ENCODE data around the gene STARD13.
A peak's percentile ranks its signal among the peaks of the same experiment; 100 is the strongest.

The STARD13 gene

DNA sequence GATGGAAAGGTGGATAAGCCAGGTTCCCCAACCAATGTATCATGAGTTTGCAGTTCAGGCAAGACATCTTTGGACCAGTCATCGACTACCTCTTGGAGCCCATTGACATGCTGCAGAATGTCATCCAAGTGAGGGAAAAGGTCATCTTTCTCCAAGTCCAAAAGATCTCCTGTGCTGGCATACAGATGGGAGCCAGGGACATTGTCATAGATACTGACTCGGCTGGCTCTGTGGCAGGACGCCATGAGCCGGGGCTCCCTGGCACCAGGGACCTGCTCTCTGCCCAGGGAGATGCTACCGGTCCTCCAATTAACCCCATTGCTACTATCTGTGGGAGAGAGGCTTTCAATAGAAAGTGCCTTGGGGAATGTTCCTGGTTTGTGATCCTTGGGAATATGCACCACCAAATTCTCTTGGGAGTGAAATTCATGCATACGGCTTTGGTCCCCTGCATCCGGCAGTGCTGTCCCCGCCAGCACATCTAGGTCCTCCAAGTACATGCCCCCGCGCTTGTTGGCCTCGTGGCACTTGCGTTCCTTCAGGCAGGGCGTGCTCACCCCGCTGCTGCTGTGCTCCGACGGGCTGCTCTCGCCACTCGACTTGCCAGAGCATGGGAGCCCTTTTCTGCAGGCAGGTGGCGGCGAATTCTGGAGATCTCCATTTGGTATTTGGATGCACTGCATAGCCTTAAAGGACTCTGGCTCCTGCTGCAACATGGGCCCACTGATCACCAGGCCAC is 156.3 kb downstream of the STARD13 start:
- TF ChIP-seq CTCF (conservative IDR thresholded peaks at IDR 0.05; ENCODE audit: low read depth, low read length): no peak
- no peak for DNase-seq (ENCODE audit: low read depth)
- H3K4me3 ChIP-seq (ENCODE audit: low read length): no peak overlapping the region

GRCh38 chr13:33128134-33128533 is 157.4 kb downstream of the STARD13 start:
- no peak overlapping the region for H3K4me3 ChIP-seq (ENCODE audit: low read length)
- DNase-seq (ENCODE audit: low read depth): no peak
- TF ChIP-seq CTCF (conservative IDR thresholded peaks at IDR 0.05; ENCODE audit: low read depth, low read length): no peak

GRCh38 chr13:33127009-33127551 is 158.5 kb downstream of the STARD13 start:
- TF ChIP-seq CTCF (conservative IDR thresholded peaks at IDR 0.05; ENCODE audit: low read depth, low read length): no peak
- no peak for DNase-seq (ENCODE audit: low read depth)
- H3K4me3 ChIP-seq (ENCODE audit: low read length): no peak overlapping the region

GRCh38 chr13:33125821-33126570 is 159.6 kb downstream of the STARD13 start:
- TF ChIP-seq CTCF (conservative IDR thresholded peaks at IDR 0.05; ENCODE audit: low read depth, low read length): no peak
- peak; percentile 76 for DNase-seq (ENCODE audit: low read depth)
- no peak overlapping the region for H3K4me3 ChIP-seq (ENCODE audit: low read length)

DNA sequence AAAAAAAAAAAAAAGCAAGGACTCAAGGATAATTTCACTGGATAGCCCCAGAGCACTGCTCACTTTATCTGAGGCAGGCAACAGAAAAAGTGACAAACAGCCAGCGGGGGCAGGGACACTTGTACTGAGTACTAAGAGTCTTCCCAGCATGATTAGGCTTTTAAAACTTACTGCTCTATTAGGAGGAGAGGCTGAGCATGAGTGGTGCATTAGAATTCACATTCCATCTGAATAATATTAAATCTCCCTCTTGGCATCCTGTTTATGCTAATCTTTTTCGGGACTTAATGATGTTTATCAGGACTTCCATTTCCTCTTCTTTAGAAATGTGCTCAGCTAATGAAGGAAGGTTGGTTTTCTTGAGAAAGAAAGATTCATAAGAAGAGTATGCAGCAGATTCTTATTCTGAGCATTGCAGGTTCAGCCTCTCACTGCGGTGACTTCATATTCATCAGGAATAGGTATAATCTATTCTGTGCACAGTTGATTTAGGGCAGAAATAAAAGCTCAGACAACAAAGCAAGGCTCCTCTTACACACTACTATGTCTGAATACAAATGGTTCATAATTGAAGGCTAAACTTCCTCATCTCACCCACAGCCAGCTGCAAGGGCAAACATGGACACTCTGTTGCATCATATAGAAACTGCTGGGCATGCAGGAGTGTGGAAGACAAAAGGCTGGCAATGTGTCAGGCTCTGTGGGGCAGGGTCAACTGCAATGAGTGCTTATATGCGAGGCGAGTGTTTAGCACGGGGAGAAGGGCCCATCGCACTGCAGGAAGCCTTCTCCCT is 162.3 kb downstream of the STARD13 start:
- DNase-seq (ENCODE audit: low read depth): peak; percentile 66
- TF ChIP-seq CTCF (conservative IDR thresholded peaks at IDR 0.05; ENCODE audit: low read depth, low read length): no peak
- H3K4me3 ChIP-seq (ENCODE audit: low read length): no peak overlapping the region

DNA sequence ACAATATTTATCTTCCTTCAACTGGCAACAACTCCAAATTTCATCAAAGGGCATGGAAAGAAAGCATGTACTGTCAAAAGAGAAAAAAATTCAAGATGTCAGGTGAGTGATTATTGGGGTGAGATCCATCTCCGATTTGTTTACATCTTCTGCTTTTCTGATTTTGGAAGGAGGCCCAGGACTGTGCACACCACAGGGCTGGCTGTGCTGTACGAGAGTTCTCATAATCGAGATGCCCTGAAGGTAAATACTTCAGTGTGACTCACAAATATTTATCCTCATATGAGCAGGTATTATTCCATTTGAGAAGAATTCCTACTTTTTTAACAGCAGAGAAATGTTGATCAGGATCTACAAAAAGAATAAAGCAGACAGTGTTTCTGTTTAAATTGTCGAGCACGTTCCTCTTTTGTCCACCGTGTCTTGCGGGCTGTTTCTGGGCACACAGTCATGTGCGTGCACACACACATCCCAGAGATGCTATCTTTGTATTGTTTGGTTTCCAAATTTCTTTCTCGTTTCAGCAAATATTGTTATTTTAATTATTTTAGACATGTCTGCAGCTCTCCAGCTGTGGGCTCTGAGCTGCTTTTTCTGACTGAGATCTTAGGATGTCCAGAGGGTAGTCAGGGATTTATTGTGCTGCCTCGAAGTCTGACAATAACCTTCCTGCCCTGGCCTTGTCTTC is 165.6 kb downstream of the STARD13 start:
- TF ChIP-seq CTCF (conservative IDR thresholded peaks at IDR 0.05; ENCODE audit: low read depth, low read length): no peak
- no peak for DNase-seq (ENCODE audit: low read depth)
- no peak overlapping the region for H3K4me3 ChIP-seq (ENCODE audit: low read length)

All from retinal pigment epithelial cell (primary cell).